Caco-2 (cell line): ENCODE results near the gene RAB30. TPM values are rescaled to one million over a fixed set of nuclear protein-coding genes. Genes with fewer than 3 reads are reported as not detected.

Experiments used
- BruUV-seq: library from RNA; stranded (reverse); fragments of 400-500 nt; replicated peaks from 2 replicates; lab custom pipeline; 2021; lab: Mats Ljungman, UMichigan
- CTCF ChIA-PET: fragments of 300-600 bp; sonication (Branson Sonifier 250); formaldehyde crosslinking; loops from one replicate; lab custom pipeline; 2022; ENCODE audit warnings: antibody characterized with exemption; lab: Charles Lee
- POLR2A ChIA-PET: fragments of 300-600 bp; sonication (Branson Sonifier 250); formaldehyde crosslinking; loops from one replicate; lab custom pipeline; 2022; ENCODE audit warnings: antibody characterized with exemption; lab: Charles Lee
- DNase-seq, 2 experiments: peaks; one replicate each; pipeline versions ENCODE4 v3.0.0 to v3.0.0-alpha.2; 2020 to 2022
- H3K27me3 ChIP-seq: replicated peaks from 2 replicates; pipeline ENCODE4 v1.6.0; 2011; ENCODE audit warnings: low read length; ENCODE audit not compliant: control insufficient read depth, insufficient read depth
- H3K36me3 ChIP-seq: 2 replicates; pipeline ENCODE4 v1.5.1; 2011; ENCODE audit warnings: low read length; ENCODE audit not compliant: control insufficient read depth, insufficient read depth
- H3K4me1 ChIP-seq: fragments of 250-450 bp; sonication (Bioruptor Pico); 2 replicates; pipeline ENCODE4 v1.5.1; 2020; ENCODE audit warnings: mild to moderate bottlenecking
- H3K4me3 ChIP-seq: 2 replicates; pipeline ENCODE4 v1.5.1; 2011; ENCODE audit warnings: low read depth, mild to moderate bottlenecking, control low read depth, low read length
- H3K9me3 ChIP-seq: fragments of 250-450 bp; sonication (Bioruptor Pico); 2 replicates; pipeline ENCODE4 v1.5.1; 2020; ENCODE audit warnings: mild to moderate bottlenecking, moderate library complexity
- H3K27ac Mint-ChIP-seq: one replicate; pipeline ENCODE4 v1.8.0; 2022; ENCODE audit warnings: mixed read lengths; ENCODE audit not compliant: unreplicated experiment
- H3K27me3 Mint-ChIP-seq: one replicate; pipeline ENCODE4 v1.8.0; 2022; ENCODE audit warnings: mixed read lengths; ENCODE audit not compliant: insufficient read depth, unreplicated experiment
- H3K36me3 Mint-ChIP-seq: one replicate; pipeline ENCODE4 v1.8.0; 2022; ENCODE audit warnings: mild to moderate bottlenecking, mixed read lengths; ENCODE audit not compliant: insufficient read depth, unreplicated experiment
- H3K4me1 Mint-ChIP-seq: one replicate; pipeline ENCODE4 v1.8.0; 2022; ENCODE audit warnings: low read depth, mixed read lengths; ENCODE audit not compliant: unreplicated experiment
- H3K4me3 Mint-ChIP-seq: one replicate; pipeline ENCODE4 v1.8.0; 2022; ENCODE audit warnings: mild to moderate bottlenecking, moderate library complexity, mixed read lengths; ENCODE audit not compliant: unreplicated experiment
- H3K9me3 Mint-ChIP-seq: one replicate; pipeline ENCODE4 v1.8.0; 2022; ENCODE audit warnings: mixed read lengths; ENCODE audit not compliant: unreplicated experiment
- CTCF ChIP-seq, 2 experiments: fragments of 200-600 bp in 1 of 2; IDR thresholded peaks; 1 replicate in 1 of 2; 2 replicates in 1 of 2; pipeline versions ENCODE4 v1.5.1 to v1.8.0; 2011 to 2022; ENCODE audit warnings: antibody characterized with exemption in 1 of 2, control low read depth in 1 of 2, inconsistent platforms in 1 of 2, low read depth in 1 of 2, low read length in 1 of 2, mild to moderate bottlenecking in 1 of 2, moderate library complexity in 1 of 2; ENCODE audit not compliant: insufficient read depth in 1 of 2, severe bottlenecking in 1 of 2, unreplicated experiment in 1 of 2
- intact Hi-C: fragments of 100-400 bp; cut with micrococcal nuclease; formaldehyde crosslinking; loops from one replicate; pipeline ENCODE4 v1.10.0; 2022; ENCODE audit not compliant: unreplicated experiment
- total RNA-seq: library from RNA; stranded (reverse); gene quantifications from 2 replicates; pipeline ENCODE4 v1.2.3, GENCODE V29; 2022

RAB30 gene
- total RNA-seq, 1 experiment from 2014 or later = 13.5 TPM

- ChIA-PET CTCF (no interaction called here), POLR2A (no interaction called here)
- no peaks in the 10 kb centered on the region for H3K4me1 Mint-ChIP-seq
- no peaks in the 10 kb centered on the region for H3K36me3 Mint-ChIP-seq
- intact Hi-C loops = no loop called here
- no peak for DNase-seq
- H3K36me3 ChIP-seq = no peaks in the 10 kb centered on the region
- no peak overlapping the region for H3K4me3 Mint-ChIP-seq
- H3K4me1 ChIP-seq = no peaks in the 10 kb centered on the region; the same call in 1 of the 2 replicates
- no peaks in the 10 kb centered on the region for H3K27me3 ChIP-seq
- H3K9me3 Mint-ChIP-seq = peaks cover 10% of the 10 kb centered on the region
- no peaks in the 10 kb centered on the region for H3K27me3 Mint-ChIP-seq
- H3K27ac Mint-ChIP-seq = no peak overlapping the region
- no peak for TF ChIP-seq CTCF (IDR thresholded peaks at IDR 0.05; ENCODE audit: insufficient read depth in 1 of 2, low read depth in 1 of 2, low read length in 1 of 2, severe bottlenecking in 1 of 2, unreplicated experiment in 1 of 2)
- no TSS peak for BruUV-seq
- H3K4me3 ChIP-seq = no peak overlapping the region
- H3K9me3 ChIP-seq = no peaks in the 10 kb centered on the region
Measured at GRCh38 chr11:83042964-83043711, 28.6 kb downstream of the RAB30 start.

- POLR2A ChIA-PET = interaction anchor here (0.6 kb wide), 1 partner anchor 146 kb away, joined by 3 read pairs; no protein-coding TSS in a partner anchor
- H3K27me3 ChIP-seq = no peaks in the 10 kb centered on the region
- intact Hi-C loops = no loop called here
- H3K4me3 ChIP-seq = no peak overlapping the region
- CTCF ChIA-PET = no interaction called here
- no peak for TF ChIP-seq CTCF (IDR thresholded peaks at IDR 0.05; ENCODE audit: insufficient read depth in 1 of 2, low read depth in 1 of 2, low read length in 1 of 2, severe bottlenecking in 1 of 2, unreplicated experiment in 1 of 2)
- Mint-ChIP-seq H3K4me3 (no peak overlapping the region), H3K27me3 (no peaks in the 10 kb centered on the region), H3K36me3 (no peaks in the 10 kb centered on the region), H3K4me1 (peaks cover 16% of the 10 kb centered on the region), H3K27ac (no peak overlapping the region), H3K9me3 (peaks cover 10% of the 10 kb centered on the region)
- no peaks in the 10 kb centered on the region for H3K36me3 ChIP-seq
- no TSS peak for BruUV-seq
- no peaks in the 10 kb centered on the region for H3K9me3 ChIP-seq
- H3K4me1 ChIP-seq = peaks cover 11% of the 10 kb centered on the region
- no peak for DNase-seq
Measured at GRCh38 chr11:83041126-83041525, 30.6 kb downstream of the RAB30 start.

GRCh38 chr11:83039566-83039965 is 32.1 kb downstream of the RAB30 start:
- Mint-ChIP-seq H3K4me1 (peaks cover 21% of the 10 kb centered on the region), H3K27me3 (no peaks in the 10 kb centered on the region), H3K4me3 (no peak overlapping the region), H3K9me3 (peaks cover 10% of the 10 kb centered on the region), H3K36me3 (no peaks in the 10 kb centered on the region), H3K27ac (no peak overlapping the region)
- peaks cover 17% of the 10 kb centered on the region for H3K4me1 ChIP-seq
- no peak for DNase-seq
- intact Hi-C loops = no loop called here
- H3K27me3 ChIP-seq = no peaks in the 10 kb centered on the region
- no peaks in the 10 kb centered on the region for H3K36me3 ChIP-seq
- no peaks in the 10 kb centered on the region for H3K9me3 ChIP-seq
- ChIA-PET POLR2A (no interaction called here), CTCF (no interaction called here)
- BruUV-seq = no TSS peak
- no peak overlapping the region for H3K4me3 ChIP-seq
- no peak for TF ChIP-seq CTCF (IDR thresholded peaks at IDR 0.05; ENCODE audit: insufficient read depth in 1 of 2, low read depth in 1 of 2, low read length in 1 of 2, severe bottlenecking in 1 of 2, unreplicated experiment in 1 of 2)
